ENCODE data around the gene CAMKK1.

Gene CAMKK1

GRCh38 chr17:3893003-3893719, at the start of gene CAMKK1:
Gene CAMKK1 (minus strand): TSS chr17:3893053. CDS start chr17:3885687, 7,366 bp downstream.
- peak; percentile 67 to 77 for DNase-seq (ENCODE audit: low read depth in 2 of 2)

GRCh38 chr17:3940965-3941698, 48.3 kb upstream of the CAMKK1 start:
- no peak for DNase-seq (ENCODE audit: low read depth in 2 of 2)

GRCh38 chr17:3937359-3937758, 44.5 kb upstream of the CAMKK1 start:
- no peak for DNase-seq (ENCODE audit: low read depth in 2 of 2)

- DNase-seq (ENCODE audit: low read depth in 2 of 2) = no peak
Observed at GRCh38 chr17:3935825-3936355, 43.0 kb upstream of the CAMKK1 start.

- DNase-seq (ENCODE audit: low read depth in 2 of 2) = no peak
Observed at GRCh38 chr17:3935140-3935542, 42.3 kb upstream of the CAMKK1 start.

- no peak for DNase-seq (ENCODE audit: low read depth in 2 of 2)
Observed at GRCh38 chr17:3929764-3930163, 36.9 kb upstream of the CAMKK1 start.

- no peak for DNase-seq (ENCODE audit: low read depth in 2 of 2)
Observed at GRCh38 chr17:3929181-3929580, 36.3 kb upstream of the CAMKK1 start.

- DNase-seq (ENCODE audit: low read depth in 2 of 2) = no peak
Observed at GRCh38 chr17:3928406-3928805, 35.6 kb upstream of the CAMKK1 start.

- no peak for DNase-seq (ENCODE audit: low read depth in 2 of 2)
Observed at GRCh38 chr17:3927628-3928340, 34.9 kb upstream of the CAMKK1 start.

- no peak for DNase-seq (ENCODE audit: low read depth in 2 of 2)
Observed at GRCh38 chr17:3926860-3927627, 34.2 kb upstream of the CAMKK1 start.

- no peak for DNase-seq (ENCODE audit: low read depth in 2 of 2)
Observed at GRCh38 chr17:3925684-3926485, 33.0 kb upstream of the CAMKK1 start.

GRCh38 chr17:3924512-3925350, 31.9 kb upstream of the CAMKK1 start:
- DNase-seq (ENCODE audit: low read depth in 2 of 2) = no peak

- no peak for DNase-seq (ENCODE audit: low read depth in 2 of 2)
Observed at GRCh38 chr17:3923466-3924190, 30.8 kb upstream of the CAMKK1 start.

GRCh38 chr17:3922765-3923164, 29.9 kb upstream of the CAMKK1 start:
- no peak for DNase-seq (ENCODE audit: low read depth in 2 of 2)

GRCh38 chr17:3921502-3922319, 28.9 kb upstream of the CAMKK1 start:
- DNase-seq (ENCODE audit: low read depth in 2 of 2) = no peak

GRCh38 chr17:3921006-3921405, 28.2 kb upstream of the CAMKK1 start:
- DNase-seq (ENCODE audit: low read depth in 2 of 2) = no peak

- DNase-seq (ENCODE audit: low read depth in 2 of 2) = no peak
Observed at GRCh38 chr17:3919123-3919624, 26.3 kb upstream of the CAMKK1 start.

All from stimulated activated CD8-positive, alpha-beta memory T cell treated with anti-CD3 and anti-CD28 coated beads, Interleukin-15, amount 100 ng/mL, for 4 hours (primary cell).